Measurements from ENCODE around the gene COLGALT1.
"Not testable (repeated sequence)": the region's sequence is repeated elsewhere in the genome, so short reads cannot be mapped to it uniquely, and the experiment has no call there.

COLGALT1 gene

GRCh38 chr19:17562561-17562960 lies 7.1 kb downstream of the COLGALT1 start:
- DNase-seq: no peak

- no peak for DNase-seq
Measured at GRCh38 chr19:17564781-17565180, 9.3 kb downstream of the COLGALT1 start.

DNA sequence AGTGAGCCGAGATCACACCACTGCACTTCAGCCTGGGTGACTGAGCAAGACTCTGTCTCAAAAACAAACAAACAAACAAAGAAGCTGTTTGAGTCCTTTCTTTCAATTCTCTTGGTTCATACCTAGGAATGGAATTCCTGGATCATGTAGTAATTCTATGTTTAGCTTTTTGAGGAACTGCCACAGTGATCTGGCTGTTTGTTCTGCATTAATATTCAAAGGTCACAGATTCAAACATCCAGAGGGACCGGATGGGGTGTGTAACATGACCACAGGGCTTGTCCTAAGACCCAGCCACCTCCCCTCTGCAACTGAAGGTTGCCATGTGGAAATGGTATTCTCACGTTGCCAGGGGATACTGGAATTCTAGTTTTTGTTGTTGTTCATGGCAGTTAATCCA lies 10.2 kb downstream of the COLGALT1 start:
- DNase-seq: no peak

DNA sequence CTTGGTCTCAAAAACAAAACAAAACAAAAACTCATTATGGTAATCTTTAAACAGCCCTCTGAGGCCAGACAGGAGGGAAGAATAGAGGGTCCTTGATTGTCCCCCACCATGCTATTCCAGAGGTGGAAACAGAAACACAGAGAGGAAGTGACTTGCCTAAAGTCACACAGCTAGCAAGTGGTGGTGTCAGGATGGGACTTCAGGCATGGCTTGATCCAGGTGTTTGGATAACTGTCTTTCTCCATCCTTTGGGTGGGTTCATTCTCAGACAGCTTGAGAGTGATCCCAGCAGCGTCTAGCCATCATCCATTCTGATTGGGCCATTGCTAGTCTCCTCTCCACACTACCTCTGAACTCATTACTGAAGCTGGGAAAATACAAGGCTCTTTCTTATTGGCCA lies 12.5 kb downstream of the COLGALT1 start:
- DNase-seq: no peak

GRCh38 chr19:17570291-17570690 lies 14.8 kb downstream of the COLGALT1 start:
- not testable (repeated sequence) for DNase-seq

- no peak for DNase-seq
Measured at GRCh38 chr19:17570791-17571190, 15.3 kb downstream of the COLGALT1 start.

DNA sequence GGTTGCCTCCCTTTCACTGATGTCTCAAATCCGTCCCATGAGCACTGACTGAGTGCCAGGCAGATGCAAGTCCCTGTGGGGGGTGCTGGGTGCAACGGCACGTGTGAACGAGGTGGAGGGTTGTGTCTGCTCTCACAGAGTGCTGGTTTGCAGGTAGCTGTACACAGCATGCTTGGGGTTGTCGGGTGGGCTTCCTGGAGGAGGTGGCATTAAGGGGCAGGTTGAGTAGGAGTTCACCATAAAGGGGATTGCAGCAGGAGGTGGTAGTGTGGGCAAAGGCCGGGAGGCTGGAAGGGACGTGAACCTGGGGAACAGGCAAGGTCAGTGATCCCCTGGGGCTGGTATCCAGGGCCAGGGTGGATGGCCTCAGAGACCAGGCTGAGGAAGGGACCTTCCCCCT lies 17.2 kb downstream of the COLGALT1 start:
- DNase-seq: no peak

- no peak for DNase-seq
Measured at GRCh38 chr19:17575871-17576757, 20.7 kb downstream of the COLGALT1 start.

DNA sequence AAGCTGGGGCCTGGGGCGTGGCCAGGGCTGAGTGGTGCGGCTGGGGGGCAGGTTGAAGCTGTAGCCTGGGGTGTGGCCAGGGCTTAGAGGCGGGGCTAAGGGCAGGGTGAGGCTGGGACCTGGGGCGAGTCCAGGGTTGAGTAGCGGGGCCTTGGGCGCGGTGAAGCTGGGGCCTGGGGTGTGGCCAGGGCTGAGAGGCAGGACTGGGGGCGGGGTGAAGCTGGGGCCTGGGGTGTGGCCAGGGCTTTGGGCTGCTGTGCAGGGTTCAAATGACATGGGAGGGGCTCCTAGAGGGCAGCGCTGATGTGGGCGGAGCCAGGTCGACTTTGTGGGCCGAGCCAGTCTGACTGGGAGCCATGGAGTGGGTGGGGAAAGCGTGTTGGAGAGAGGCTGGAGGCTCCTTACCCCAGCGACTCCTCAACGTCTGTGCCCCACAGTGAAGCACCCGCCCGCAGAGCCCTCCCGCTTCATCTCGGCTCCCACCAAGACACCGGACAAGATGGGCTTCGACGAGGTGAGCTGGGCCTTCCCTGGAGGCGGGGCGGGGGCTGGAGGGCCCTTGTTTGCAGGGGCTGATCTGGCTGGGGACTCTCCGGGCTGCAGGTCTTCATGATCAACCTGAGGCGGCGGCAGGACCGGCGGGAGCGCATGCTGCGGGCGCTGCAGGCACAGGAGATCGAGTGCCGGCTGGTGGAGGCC lies 21.5 kb downstream of the COLGALT1 start:
- DNase-seq: no peak

DNA sequence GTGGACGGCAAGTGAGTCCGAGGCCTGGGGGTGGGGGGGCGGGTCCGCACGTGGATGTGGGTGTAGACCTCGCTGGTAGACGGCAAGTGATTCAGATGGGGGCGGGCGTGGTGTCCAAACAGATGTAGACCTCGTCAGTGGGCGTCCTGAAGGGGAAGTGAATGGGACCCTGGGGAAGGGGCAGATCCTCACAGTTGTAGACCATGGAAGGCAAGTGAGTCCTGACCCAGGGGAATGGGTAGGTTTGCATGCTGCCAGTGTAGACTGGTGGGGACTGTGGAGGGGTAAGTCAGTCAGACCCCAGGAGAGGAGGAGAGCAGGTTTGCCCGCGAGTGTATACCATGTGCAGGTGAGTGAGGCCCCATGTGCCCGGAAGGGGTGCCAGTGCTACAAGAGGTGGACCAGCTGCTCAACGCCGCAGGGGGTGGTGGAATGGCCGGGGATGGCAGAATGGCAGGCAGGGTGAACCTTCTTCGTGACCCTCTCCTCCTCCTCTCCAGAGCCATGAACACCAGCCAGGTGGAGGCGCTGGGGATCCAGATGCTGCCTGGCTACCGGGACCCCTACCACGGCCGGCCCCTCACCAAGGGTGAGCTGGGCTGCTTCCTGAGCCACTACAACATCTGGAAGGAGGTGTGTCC lies 22.1 kb downstream of the COLGALT1 start:
- DNase-seq: no peak

DNA sequence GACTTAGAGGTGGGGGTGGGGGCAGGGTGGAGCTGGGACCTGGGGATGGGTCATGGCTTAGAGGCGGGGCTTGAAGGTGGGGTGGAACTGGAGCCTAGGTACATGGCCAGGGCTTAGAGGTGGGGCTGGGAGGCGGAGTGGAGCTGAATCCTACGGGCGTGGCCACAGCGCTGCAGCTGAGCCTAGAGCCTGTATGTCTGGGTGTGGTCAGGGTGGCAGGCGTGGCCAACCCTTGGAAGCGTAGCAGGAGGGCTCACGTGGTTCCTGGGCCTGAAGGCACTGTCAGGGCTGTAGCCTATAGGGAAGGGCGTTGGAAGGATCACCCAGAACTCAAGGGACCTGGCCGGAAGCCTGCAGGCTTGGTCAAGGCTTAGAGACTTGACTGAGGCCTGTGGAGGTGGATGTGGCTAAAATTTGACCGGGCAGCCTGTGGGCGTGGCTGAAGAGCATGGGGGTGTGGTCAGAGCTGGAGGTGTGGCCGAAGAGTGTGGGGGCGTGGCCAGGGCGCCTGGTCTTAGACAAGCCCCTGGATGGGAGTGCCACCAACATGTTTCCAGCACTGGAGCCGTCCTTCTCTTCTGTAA lies 24.3 kb downstream of the COLGALT1 start:
- DNase-seq: peak; percentile 24

GRCh38 chr19:17580470-17581144 lies 25.2 kb downstream of the COLGALT1 start:
- no peak for DNase-seq

DNA sequence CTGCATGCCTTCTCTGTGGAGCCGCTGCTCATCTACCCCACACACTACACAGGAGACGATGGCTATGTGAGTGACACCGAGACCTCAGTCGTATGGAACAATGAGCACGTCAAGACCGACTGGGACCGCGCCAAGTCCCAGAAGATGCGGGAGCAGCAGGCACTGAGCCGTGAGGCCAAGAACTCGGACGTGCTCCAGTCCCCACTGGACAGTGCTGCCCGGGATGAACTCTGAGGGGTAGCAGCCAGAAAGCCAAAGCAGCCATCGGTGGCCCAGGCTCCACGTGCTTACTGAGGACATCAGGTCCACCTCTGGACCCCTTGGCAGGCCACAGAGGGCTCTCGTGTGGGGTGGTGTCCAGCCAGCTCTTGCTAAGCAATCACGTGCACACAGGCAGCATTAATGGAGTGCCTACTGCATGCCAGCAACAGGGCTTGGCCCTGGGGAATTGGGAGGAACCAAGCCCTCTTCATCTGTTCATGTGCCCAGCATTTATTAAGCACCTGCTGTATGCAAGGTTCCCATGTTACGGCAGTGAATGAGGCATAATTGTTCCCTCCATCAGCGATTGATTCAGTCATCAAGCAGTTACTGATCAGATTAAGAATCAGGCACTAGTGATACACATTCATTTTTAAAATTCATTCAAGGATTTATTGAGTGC lies 25.9 kb downstream of the COLGALT1 start:
- DNase-seq: no peak

- no peak for DNase-seq
Measured at GRCh38 chr19:17582613-17583012, 27.2 kb downstream of the COLGALT1 start.

GRCh38 chr19:17584132-17584531 lies 28.7 kb downstream of the COLGALT1 start:
- DNase-seq: no peak

DNA sequence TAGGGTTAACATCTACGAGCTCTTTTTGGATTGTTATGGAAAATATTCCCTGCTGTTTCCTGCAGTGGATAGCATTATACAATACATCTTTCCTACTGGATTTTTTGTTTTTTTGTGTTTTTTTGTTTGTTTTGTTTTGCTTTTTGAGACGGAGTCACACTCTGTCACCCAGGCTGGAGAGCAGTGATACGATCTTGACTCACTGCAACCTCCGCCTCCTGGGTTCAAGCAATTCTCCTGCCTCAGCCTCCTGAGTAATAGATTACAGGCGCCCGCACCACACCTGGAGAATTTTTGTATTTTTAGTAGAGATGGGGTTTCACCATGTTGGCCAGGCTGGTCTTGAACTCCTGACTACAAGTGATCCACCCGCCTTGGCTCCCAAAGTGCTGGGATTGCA lies 29.9 kb downstream of the COLGALT1 start:
- DNase-seq: not testable (repeated sequence)

- DNase-seq: no peak
Measured at GRCh38 chr19:17590866-17591265, 35.4 kb downstream of the COLGALT1 start.

DNA sequence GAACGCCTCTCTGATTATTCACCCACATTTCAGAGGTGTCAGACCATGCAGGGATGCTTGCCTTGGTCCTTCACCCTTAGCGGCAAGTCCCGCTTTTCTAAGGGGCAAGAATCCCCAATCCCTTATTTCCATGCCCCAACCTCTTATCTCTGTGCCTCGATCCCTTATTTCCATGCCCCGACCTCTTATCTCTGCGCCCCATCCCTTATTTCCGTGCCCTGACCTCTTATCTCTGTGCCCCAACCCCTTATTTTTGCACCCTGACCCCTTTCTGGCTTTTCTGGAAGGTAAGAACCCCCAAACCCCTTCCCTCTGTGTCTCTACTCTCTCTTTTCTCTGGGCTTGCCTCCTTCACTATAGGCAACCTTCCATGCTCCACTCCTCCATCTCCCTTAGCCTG lies 38.8 kb downstream of the COLGALT1 start:
- not testable (repeated sequence) for DNase-seq

DNA sequence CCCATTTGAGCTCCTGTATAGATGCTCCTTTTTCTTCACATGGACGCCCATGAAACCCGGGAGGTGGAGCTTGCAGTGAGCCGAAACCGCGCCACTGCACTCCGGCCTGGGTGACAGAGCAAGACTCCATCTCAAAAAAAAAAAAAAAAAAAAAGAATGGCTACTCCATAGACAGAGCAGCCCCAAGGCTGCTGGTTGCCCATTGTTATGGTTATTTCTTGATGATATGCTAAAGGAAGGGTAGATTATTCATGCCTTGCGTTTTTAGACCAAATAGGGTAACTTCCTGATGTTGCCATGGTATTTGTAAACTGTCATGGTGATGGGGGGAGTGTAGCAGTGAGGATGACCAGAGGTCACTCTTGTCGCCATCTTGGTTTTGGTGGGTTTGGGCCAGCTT lies 42.6 kb downstream of the COLGALT1 start:
- not testable (repeated sequence) for DNase-seq

GRCh38 chr19:17598953-17599352 lies 43.5 kb downstream of the COLGALT1 start:
- DNase-seq: no peak

GRCh38 chr19:17599780-17600179 lies 44.3 kb downstream of the COLGALT1 start:
- DNase-seq: no peak

DNA sequence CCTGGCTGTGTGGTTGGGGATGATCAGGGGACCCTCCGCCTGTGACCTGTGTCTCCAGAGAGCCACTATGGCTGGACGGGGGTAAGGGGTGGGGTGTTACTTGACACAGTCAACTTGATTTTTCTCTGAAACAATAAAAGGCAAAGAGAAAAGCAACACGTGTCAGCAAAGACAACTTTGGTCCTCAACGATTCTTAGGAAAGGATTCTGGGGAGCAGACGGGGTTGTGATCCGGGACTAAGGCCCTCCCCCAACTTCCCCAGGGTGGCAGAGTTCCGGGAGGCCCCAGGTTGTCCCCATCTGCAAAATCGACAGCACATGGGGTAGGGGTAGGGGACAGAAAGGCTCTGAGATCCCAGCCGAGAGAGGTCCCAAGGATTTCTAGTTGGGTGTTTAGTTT lies 46.2 kb downstream of the COLGALT1 start:
- no peak for DNase-seq

All from NCI-H146 (cell line).